Omental fat pad (tissue), 4 donors: ENCODE data around the gene HOXB3. TPM values are rescaled to one million over a fixed set of nuclear protein-coding genes. Genes with fewer than 3 reads are reported as not detected.
A peak's percentile ranks its signal among the peaks of the same experiment; 100 is the strongest.

Experiments
- ATAC-seq: fragments of 150-250 bp; one replicate; pipeline ENCODE4 v1.9.1; 2016; ENCODE audit warnings: mild to moderate bottlenecking, moderate library complexity; ENCODE audit not compliant: low FRiP score
- DNase-seq: peaks from one replicate; pipeline ENCODE4 v3.0.0-alpha.2; 2019; ENCODE audit warnings: low spot score
- total RNA-seq, 4 donors: library from RNA; depleted of rRNA; stranded (reverse); fragments of >200 nt; gene quantifications; one replicate each; pipeline ENCODE4 v1.1.0, GENCODE V29; 2016
- TF ChIP-seq, protein P1 (sequence below), 3 donors: fragments of 450-650 bp; IDR thresholded peaks; one replicate each; pipeline ENCODE4 v1.5.1; 2016 to 2017; ENCODE audit warnings: antibody characterized with exemption in 3 of 3, mild to moderate bottlenecking in 3 of 3, moderate library complexity in 2 of 3

The HOXB3 gene
- total RNA-seq, 4 donors from 2014 or later: 4.8 to 30.3 (median 10.6) TPM

DNA sequence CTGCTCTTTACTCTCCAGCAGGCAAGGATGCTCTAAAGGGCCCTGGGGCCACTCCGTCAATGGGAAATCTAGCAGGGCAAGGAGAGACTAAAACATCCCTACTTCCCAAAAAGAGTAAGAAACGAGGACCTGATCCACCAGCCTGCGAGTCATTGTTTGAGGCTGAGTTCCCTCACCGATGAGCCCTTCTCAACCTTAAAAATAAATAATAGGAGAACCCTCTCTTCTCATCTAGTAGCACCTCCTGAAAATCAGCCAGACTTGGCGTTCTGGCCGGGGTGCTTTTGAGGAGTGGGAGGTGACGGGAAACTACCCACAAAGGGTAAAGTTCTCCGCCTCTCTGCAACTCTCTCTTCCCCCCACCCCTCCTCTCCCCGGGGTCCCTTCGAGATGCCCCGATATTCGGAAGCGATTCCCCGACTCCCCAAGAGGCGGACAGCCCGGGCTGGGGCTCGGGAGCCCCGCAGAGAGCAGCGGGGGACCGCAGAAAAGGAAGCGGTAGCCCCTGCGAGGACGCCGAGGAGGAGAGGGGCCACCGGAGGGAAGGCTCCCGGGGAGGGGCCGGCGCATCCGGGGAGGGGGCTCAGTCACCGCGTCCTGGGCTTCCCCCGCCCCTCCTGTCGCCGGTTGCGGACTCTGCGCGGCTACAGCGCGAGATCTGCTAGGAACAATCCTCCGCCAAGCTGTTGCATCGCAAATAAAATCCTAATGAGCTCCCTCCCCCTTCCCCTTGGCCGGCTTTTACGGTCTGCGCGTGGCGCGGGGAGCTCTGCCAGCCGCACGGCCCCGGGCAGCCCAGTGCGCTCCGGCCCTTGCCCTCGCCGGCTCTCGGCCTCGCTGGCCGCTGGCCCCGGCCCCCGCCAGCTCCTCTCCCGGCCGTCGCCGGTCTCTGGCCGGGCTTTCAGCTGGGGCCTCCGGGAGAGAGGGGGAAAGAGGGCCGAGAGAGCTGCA lies 34.8 kb upstream of the HOXB3 start:
- ATAC-seq (peak; percentile 43), DNase-seq (no peak)
- TF ChIP-seq, protein P1, sequence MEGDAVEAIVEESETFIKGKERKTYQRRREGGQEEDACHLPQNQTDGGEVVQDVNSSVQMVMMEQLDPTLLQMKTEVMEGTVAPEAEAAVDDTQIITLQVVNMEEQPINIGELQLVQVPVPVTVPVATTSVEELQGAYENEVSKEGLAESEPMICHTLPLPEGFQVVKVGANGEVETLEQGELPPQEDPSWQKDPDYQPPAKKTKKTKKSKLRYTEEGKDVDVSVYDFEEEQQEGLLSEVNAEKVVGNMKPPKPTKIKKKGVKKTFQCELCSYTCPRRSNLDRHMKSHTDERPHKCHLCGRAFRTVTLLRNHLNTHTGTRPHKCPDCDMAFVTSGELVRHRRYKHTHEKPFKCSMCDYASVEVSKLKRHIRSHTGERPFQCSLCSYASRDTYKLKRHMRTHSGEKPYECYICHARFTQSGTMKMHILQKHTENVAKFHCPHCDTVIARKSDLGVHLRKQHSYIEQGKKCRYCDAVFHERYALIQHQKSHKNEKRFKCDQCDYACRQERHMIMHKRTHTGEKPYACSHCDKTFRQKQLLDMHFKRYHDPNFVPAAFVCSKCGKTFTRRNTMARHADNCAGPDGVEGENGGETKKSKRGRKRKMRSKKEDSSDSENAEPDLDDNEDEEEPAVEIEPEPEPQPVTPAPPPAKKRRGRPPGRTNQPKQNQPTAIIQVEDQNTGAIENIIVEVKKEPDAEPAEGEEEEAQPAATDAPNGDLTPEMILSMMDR (IDR thresholded peaks at IDR 0.05): no peak

DNA sequence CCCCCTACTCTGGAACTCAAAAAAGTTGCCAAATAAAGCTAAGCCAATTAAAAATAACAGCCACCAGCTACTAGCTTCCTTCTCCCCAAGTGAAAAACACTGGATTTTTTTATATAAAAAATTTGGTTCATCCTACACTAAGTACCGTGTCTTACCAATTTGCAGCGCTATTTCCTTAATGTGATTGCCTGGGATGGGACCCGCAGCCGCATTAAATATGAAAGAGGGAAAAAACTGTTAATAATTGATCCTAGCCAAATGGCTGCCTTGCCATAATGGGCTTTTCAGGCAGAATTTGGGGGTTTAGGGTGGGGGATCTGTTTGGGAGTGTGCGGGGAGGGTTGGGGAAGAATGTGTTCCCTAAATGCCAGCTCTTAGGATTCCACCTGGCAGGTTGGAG lies 34.1 kb upstream of the HOXB3 start:
- DNase-seq (no peak), ATAC-seq (no peak)
- TF ChIP-seq, protein P1 (IDR thresholded peaks at IDR 0.05): no peak

DNA sequence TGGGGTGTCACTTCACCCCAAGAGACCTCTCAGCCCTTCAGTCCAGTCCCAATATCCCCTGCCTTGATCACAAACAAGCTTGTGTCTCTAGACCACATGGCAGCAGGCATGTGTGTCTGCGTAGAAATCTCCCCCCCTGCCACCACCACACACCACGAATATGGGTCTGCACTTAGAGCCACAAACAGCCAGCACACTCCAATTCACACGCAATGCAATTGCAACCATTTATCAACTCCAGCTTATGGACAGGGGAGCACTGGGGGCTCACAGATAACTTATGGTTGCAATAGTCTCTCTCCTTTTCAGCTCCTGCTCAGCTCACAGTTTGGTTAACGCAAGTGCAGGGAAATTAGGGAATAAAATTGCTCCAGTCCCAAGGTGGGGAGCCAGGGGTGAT lies 33.5 kb upstream of the HOXB3 start:
- no peak for ATAC-seq
- no peak for DNase-seq

DNA sequence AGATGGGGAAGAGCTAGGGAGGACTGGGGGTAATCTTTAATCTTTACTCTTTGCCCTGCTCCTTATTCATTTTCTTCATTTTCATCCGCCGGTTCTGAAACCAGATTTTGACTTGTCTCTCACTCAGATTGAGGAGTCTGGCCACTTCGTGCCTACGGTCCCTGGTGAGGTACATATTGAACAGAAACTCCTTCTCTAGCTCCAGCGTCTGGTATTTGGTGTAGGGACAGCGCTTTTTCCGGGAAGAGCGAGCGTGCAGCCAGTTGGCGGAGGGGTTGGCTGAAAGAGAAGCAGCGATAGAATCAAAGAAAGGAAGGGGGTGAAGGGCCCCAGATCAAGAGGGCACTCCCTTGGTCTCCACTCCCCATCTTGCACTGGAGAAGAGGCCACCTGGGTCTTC lies 32.8 kb upstream of the HOXB3 start:
- ATAC-seq: no peak
- no peak for DNase-seq
- TF ChIP-seq, protein P1 (IDR thresholded peaks at IDR 0.05): no peak

More for the DNA sequence above, 33.5 kb upstream of the HOXB3 start:
- TF ChIP-seq, protein P1 (IDR thresholded peaks at IDR 0.05): no peak

DNA sequence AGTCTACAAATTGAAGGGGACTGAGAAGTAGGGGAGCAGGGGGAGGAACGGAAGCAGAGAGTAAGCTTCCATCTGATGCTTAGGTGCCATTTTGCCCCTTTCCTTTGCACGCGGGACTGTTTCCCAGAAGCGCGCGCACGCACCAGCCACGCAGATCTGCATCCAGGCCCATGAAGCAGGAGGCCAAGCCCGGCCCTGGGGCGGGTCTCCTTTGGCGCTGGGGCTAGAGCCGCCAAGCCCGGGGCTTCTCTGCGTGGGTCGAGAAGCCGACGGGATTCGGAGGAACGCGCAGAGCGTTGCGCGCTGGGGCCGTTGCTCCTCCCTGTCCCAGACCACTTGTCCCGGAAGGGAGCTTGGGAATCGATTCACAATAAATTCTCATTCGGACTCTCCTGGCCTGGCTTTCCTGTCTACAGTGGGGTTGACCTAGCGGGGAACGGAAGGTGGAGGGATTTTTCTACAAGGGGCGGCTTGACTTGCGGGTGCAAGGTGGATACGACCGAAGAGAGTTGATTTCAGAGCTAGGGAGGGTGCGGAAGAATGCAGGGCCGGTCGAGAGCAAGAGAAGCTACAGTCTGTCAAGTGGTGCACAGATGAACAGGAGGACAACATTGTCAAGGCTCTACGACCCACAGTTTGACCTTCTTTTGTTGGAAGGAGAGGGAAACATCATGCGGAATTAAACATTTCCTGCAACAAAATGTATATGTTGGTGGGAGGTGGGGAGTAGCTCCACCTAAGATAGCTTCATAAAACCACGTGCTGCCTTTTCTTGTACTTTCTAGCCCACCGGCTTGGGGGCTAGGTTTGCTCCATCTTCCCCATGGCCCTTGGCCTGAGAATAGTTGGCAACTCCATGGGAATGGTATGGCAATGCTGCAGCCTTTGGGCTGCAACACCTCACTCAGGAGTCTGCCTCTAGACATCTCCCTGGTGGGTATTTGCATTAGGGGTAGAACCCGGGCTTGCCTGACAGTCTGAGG lies 31.7 kb upstream of the HOXB3 start:
- TF ChIP-seq, protein P1 (IDR thresholded peaks at IDR 0.05): no peak
- DNase-seq (no peak), ATAC-seq (no peak)

DNA sequence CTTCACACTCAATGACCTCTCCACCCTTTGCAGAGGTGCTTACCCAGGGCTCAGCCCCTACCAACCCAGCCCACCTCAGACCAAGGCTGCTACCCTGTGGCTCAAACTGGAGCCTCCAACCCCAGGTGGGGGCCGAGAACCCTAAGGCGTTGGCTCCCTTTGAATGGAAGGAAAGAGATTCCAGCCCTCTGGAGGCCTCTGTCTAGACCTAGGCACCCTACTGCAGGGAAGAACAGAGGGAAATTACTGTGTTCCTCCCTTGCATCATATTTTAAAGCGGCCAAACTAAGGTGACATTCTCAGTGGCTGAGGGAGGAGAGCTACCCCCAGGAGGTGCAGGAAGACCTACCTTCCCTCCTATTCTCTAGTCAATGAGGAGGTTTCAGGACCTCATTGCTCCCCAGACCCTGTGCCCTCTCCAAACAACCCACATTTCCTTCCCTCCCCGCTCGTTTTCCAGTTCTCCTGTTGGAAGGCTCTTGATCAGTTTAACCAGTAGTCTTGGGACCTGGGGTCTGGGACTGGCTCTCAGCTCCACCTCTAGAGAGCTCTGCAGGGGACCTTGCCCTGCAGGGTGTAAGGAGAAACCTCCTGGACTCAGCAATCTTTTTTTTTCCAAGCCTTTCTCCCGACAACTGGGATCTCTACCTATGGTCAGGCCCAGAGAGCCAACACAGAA lies 30.6 kb upstream of the HOXB3 start:
- no peak for ATAC-seq
- TF ChIP-seq, protein P1 (IDR thresholded peaks at IDR 0.05): no peak

More for the DNA sequence above, 30.6 kb upstream of the HOXB3 start:
- no peak for DNase-seq
